ENCODE measurements around the gene ANO5. TPM values are rescaled to one million over a fixed set of nuclear protein-coding genes. Genes with fewer than 3 reads are reported as not detected.

Gene ANO5
- total RNA-seq, 6 experiments from 2014 or later: 1.8 to 5.6 (median 4.6) TPM

- H3K27me3 ChIP-seq: no peaks in the 10 kb centered on the region
- intact Hi-C loops (cut with DNase I): no loop called here
- TF ChIP-seq CTCF (IDR thresholded peaks at IDR 0.05) (peak; percentile 43 to 72 (median 69)), POLR2A (IDR thresholded peaks at IDR 0.05) (no peak)
Measured at GRCh38 chr11:22244986-22245592, 52.2 kb downstream of the ANO5 start.

GRCh38 chr11:22246992-22247391 lies 54.1 kb downstream of the ANO5 start:
- no peaks in the 10 kb centered on the region for H3K9me3 ChIP-seq
- ATAC-seq (no peak), DNase-seq (no peak)
- no peaks in the 10 kb centered on the region for H3K27me3 ChIP-seq
- H3K4me1 ChIP-seq: no peaks in the 10 kb centered on the region
- no peak overlapping the region for H3K4me3 ChIP-seq
- intact Hi-C loops (cut with DNase I): no loop called here
- no peak for TF ChIP-seq CTCF (IDR thresholded peaks at IDR 0.05)
- no peak for TF ChIP-seq POLR2A (IDR thresholded peaks at IDR 0.05)
- H3K36me3 ChIP-seq: no peaks in the 10 kb centered on the region
- no peak overlapping the region for H3K27ac ChIP-seq
- WGBS (ENCODE audit: insufficient coverage, low coverage, low lambda C conversion rate, missing lambda C conversion rate): 78% methylated on average over 1 of the region's 1 CpG

More at GRCh38 chr11:22244986-22245592, 52.2 kb downstream of the ANO5 start:
- Histone ChIP-seq H3K4me3 (no peak overlapping the region), H3K4me1 (no peaks in the 10 kb centered on the region), H3K9me3 (no peaks in the 10 kb centered on the region), H3K36me3 (no peaks in the 10 kb centered on the region), H3K27ac (no peak overlapping the region)
- peak; percentile 95 to 97 (median 96) for ATAC-seq
- WGBS (ENCODE audit: insufficient coverage, low coverage, low lambda C conversion rate, missing lambda C conversion rate): 6% methylated on average over 4 of the region's 4 CpGs
- peak; percentile 25 to 56 (median 43) for DNase-seq

- no peaks in the 10 kb centered on the region for H3K9me3 ChIP-seq
- H3K36me3 ChIP-seq: no peaks in the 10 kb centered on the region
- intact Hi-C loops (cut with DNase I): no loop called here
- WGBS (ENCODE audit: insufficient coverage, low coverage, low lambda C conversion rate, missing lambda C conversion rate): 73% methylated on average over 1 of the region's 1 CpG
- ATAC-seq: no peak
- TF ChIP-seq POLR2A (IDR thresholded peaks at IDR 0.05) (no peak), CTCF (IDR thresholded peaks at IDR 0.05) (no peak)
- H3K4me1 ChIP-seq: no peaks in the 10 kb centered on the region
- H3K27ac ChIP-seq: no peak overlapping the region
- H3K27me3 ChIP-seq: no peaks in the 10 kb centered on the region
- no peak overlapping the region for H3K4me3 ChIP-seq
- no peak for DNase-seq
Measured at GRCh38 chr11:22249871-22250270, 57.0 kb downstream of the ANO5 start.

DNA sequence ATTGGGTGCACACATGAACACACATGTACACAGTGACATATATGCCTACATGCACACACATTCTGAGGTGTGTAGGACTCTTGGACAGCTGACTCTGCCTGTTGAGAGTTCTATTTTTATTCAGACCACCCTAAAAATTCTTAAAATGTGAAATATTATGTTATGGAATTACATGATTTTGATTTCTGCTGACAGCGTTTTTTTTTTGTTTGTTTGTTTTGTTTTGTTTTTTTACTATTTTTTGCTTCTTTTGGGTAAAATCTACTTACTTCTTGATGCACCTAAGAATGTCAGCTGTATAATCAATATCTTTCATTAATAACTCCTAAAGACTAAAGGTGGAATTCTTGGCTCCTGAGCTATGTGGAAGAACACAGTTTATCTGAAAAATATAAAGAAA lies 64.0 kb downstream of the ANO5 start:
- no peak for ATAC-seq
- Histone ChIP-seq H3K36me3 (no peaks in the 10 kb centered on the region), H3K9me3 (no peaks in the 10 kb centered on the region), H3K27ac (no peak overlapping the region), H3K4me1 (no peaks in the 10 kb centered on the region), H3K4me3 (no peak overlapping the region), H3K27me3 (no peaks in the 10 kb centered on the region)
- TF ChIP-seq POLR2A (IDR thresholded peaks at IDR 0.05) (no peak), CTCF (IDR thresholded peaks at IDR 0.05) (no peak)
- no peak for DNase-seq
- 100% methylated on average over 1 of the region's 1 CpG for WGBS (ENCODE audit: insufficient coverage, low coverage, low lambda C conversion rate, missing lambda C conversion rate)
- intact Hi-C loops (cut with DNase I): no loop called here
